ENCODE data around the gene MRAP.
"Not testable (repeated sequence)": the region's sequence is repeated elsewhere in the genome, so short reads cannot be mapped to it uniquely, and the experiment has no call there.

The MRAP gene

GRCh38 chr21:32298658-32299081, at the start of gene MRAP:
MRAP (plus strand) TSS chr21:32298855; CDS start chr21:32298972, 117 bp downstream.
- DNase-seq (ENCODE audit: low read depth in 2 of 2): no peak

DNA sequence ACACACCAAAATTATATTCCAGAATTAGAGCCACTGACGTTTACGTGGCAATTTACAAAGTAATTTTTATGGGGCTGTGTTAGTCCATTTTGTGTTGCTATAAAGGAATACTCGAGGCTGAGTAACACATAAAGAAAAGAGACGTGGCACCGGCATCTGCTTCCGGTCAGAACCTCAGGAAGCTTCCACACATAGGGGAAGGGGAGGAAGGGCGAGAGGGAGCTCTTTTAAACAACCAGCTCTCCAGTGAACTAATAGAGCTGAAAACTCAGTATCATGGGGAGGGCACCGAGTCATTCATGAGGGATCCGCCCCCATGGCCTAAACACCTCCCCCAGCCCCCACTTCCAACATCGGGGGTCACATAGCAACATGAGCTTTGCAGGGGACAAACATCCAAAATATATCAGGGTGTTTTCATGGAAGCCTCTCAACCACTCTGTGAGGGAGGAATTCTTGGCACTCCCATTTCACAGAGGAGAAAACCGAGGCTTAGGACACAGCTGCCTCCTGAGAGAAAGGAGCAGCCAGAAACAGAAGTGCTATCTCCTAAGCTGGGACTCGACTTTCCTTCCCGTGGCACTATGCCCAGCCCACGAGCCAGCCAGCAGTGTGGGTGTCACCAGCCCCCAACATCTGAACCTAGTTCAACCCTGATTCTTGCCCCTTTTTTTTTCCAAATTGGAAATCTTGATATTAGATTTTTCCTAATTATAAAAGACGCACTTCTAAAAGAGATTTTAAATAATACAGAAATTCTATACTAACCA, 49.0 kb upstream of the MRAP start:
- DNase-seq (ENCODE audit: low read depth in 2 of 2): no peak

DNA sequence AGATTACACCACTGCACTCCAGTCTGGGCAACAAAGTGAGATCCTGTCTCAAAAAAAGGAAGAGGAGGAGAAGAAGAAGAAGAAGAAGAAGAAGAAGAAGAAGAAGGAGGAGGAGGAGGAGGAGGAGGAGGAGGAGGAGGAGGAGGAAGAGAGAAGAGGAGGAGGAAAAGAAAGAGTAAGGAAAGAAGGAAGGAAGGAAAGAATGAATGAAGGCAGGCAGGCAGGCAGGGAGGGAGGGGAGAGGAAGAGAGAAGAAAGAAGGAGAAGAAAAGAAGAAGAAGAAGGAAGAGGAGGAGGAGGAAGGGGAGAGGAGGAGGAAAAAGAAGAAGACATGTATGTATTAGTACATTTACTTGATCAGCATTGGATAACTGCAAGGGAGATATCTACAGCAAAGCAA, 46.5 kb upstream of the MRAP start:
- no peak for DNase-seq (ENCODE audit: low read depth in 2 of 2)

GRCh38 chr21:32253215-32253641, 45.4 kb upstream of the MRAP start:
- DNase-seq (ENCODE audit: low read depth in 2 of 2): no peak

DNA sequence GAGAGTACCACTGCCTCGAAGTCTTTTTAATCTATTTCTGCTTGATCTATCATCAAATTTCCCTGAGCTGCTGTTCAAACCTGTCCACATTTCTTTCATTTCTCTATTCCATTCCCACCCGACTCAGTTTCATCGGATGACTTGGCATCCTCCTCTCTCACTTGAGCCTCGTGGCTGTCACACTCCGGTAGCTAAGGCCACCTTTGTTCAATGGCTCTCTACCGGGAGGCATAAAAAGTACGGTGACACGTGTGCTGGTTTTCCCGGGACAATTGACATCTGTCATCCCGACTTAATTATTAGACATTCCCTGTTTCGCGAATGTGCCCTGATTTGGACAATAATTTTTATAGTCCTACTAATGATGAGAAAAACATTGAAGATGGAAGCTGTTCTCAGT, 42.4 kb upstream of the MRAP start:
- no peak for DNase-seq (ENCODE audit: low read depth in 2 of 2)

DNA sequence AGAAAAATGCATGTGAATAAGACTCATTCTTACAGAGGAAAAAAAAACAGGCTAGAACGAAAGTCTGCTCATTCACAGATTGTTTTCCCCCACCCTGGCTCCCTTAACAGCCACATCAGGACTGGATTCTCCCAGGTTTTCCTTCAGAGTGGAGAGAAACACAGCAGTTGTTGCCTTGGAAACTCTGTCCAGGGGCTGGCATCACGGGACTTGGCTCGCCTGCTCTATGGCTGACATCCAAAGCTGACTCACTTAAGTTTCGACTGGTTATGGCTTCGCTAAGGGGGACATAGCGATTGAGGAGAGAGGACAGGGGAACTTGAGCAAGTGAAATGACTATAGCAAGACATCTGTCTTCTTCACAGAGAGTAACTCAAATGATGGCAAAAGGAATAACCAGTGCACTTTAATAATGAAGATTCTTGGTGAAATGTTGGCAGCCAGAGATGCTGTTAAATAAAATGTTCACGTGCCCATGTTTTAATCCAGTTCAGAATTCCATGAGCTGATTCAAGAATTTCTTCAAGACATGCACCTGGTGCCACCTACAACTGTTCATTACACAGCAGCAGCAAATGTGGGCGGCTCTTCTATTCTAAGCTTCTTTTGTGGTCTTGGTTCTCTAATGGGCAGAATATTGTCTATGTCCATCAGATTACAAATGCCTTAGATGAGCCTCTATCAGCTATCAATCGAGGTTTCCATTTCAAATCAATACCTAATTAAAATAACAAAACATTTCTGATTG, 41.6 kb upstream of the MRAP start:
- no peak for DNase-seq (ENCODE audit: low read depth in 2 of 2)

DNA sequence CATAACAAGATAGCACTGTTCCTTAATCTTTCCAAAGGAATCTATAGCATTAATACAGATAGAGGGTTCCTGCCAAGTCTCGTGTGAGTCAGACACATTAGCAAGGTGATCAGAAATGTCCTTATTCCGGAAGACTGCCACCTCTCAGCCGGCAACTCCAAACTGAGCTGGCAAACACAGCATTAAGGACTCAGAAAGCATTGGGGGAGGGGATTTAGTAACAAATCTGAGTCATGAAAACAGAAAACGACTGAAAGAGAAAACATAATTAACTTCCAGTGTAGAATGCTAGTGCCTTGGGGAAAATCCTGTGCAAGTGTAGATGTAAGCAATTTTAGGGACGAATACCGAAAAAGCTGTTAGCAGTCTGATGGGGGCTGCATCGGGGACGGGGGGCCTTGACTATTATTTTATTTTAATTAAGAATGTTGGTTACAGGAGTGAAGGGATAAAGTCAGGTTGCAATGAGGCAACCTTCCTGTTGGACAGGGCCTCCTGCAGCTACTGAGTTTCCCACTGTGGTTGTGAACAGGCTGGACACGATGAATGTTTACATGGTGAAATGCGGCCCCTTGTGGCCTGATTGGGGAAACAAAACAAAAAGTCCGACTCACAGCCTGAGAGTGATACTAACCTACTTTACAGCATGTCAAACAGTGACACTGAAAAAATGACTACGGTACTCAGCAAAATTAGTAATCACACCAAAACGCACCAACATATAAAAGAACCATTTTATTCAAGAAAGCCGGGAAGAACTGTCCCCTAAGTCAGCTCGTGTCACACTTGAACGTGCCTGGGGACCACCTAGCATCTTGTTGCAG, 40.5 kb upstream of the MRAP start:
- DNase-seq (ENCODE audit: low read depth in 2 of 2): peak; percentile 14 to 17

GRCh38 chr21:32258786-32259048, 39.9 kb upstream of the MRAP start:
- not testable (repeated sequence) for DNase-seq (ENCODE audit: low read depth in 2 of 2)

DNA sequence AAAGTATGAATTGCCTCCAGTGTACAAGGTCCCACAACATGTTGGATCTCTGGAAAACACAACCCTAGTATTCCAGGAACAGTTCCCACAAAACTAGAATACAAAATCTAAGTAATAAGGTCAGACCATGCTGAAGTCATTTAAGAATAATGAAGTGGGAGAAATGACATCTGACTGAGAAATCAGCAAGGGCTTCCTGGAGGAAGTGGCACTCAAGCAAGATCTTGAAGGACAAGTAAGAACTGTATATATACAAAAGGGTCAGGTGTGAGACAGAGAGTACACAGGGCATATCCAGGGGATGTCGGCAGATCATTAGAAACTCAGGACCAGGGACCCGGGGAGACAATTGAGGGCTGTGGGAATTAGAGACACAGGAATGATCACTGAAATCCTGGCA, 38.5 kb upstream of the MRAP start:
- no peak for DNase-seq (ENCODE audit: low read depth in 2 of 2)

DNA sequence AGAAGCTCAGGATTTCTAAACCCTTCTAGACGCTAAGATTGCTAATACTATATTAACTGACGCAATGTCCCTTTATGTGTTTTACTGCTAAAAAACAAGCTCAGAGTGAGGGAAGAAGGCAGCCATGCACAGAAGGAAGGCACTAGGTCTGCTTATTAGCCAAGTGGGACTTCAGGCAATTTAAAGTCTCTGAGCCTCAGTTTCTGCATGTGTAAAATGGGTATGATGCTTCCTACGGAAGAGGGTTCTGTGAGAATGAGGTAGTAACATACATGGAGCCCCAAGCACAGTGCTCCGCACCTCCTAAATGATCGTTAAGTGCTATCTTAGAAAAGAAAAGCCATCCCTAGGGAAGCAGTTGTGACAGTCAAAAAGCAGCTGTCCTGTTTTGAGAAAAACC, 36.7 kb upstream of the MRAP start:
- no peak for DNase-seq (ENCODE audit: low read depth in 2 of 2)

DNA sequence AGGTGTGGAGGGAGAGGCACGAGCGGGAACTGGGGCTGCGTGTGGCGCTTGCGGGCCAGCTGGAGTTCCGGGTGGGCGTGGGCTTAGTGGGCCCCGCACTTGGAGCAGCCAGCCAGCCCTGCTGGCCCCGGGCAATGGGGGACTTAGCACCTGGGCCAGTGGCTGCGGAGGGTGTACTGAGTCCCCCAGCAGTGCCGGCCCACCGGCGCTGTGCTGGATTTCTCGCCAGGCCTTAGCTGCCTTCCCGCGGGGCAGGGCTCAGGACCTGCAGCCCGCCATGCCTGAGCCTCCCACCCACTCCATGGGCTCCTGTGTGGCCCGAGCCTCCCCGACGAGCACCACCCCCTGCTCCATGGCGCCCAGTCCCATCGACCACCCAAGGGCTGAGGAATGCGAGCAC, 33.3 kb upstream of the MRAP start:
- not testable (repeated sequence) for DNase-seq (ENCODE audit: low read depth in 2 of 2)

GRCh38 chr21:32270748-32271147, 27.9 kb upstream of the MRAP start:
- DNase-seq (ENCODE audit: low read depth in 2 of 2): no peak

- no peak for DNase-seq (ENCODE audit: low read depth in 2 of 2)
These were observed 22.0 kb upstream of the MRAP start for GRCh38 chr21:32276671-32277070.

GRCh38 chr21:32278103-32278502, 20.6 kb upstream of the MRAP start:
- no peak for DNase-seq (ENCODE audit: low read depth in 2 of 2)

DNA sequence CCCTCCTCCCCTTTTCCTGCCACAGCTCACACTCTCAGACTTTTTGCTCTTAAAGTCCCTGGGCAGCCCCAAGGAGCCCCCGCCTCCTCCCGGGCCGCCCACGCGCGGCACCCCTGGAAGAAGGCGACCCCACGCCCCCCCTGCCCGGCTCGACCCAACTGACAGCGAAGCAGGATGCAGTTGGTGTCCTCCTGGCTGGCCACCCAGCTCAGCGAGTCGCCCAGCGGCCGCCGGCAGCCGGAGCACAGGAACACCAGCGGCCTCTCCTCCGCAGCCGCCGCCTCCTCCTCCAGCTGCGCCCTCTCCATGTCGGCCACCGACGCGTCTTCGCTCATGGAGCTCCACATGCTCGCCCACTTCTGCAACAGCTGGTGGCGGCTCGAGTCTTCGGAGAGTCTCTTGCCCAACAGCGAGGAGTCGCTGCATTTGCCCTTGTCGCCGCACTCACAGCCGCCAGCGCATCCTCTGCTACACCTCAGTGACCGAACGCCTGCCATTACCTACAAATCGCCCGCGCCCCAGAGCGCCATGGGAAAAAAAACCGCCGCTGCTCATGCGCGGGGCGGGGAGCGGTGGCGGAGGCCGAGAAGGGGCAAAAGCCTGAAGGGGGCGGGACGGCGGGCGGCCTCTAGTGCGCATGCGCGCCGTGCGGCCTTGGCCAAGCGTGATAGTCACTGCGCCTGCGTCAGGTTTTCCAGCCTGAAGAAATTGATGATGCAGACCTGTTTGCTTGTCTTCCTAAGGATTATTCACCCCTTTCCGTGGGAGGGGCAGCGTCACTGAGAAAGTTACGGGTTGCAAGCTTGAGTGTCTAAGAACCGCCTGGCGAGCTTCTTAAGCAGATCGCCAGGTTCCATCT, 19.9 kb upstream of the MRAP start, which contains the start of gene MIS18A:
MIS18A (minus strand) TSS at position 532 of the 859 bp plus-strand sequence; CDS start at position 497, 35 bp downstream.
- peak; percentile 98 for DNase-seq (ENCODE audit: low read depth in 2 of 2)

- DNase-seq (ENCODE audit: low read depth in 2 of 2): no peak
These were observed 19.3 kb upstream of the MRAP start for GRCh38 chr21:32279377-32279680.

DNA sequence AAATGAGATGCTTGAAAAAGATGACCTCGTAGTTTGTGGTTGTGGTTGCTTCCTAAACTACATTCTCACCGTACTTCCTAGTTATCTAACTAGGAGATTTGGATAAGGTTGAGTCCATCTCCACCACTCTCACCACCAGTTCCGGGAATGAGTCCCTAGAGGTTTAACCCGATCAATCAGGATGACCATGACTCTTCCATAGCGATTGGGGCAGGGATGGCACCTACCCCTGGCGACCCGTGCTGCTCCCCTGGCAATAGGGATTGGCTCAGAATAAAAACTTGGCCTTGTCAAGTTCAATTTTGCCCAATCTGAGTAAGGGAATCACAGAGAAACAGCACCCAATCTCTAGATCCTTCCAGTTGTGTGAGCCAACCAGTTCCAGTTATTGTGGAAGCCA, 17.1 kb upstream of the MRAP start:
- no peak for DNase-seq (ENCODE audit: low read depth in 2 of 2)

GRCh38 chr21:32282992-32283391, 15.7 kb upstream of the MRAP start:
- no peak for DNase-seq (ENCODE audit: low read depth in 2 of 2)

DNA sequence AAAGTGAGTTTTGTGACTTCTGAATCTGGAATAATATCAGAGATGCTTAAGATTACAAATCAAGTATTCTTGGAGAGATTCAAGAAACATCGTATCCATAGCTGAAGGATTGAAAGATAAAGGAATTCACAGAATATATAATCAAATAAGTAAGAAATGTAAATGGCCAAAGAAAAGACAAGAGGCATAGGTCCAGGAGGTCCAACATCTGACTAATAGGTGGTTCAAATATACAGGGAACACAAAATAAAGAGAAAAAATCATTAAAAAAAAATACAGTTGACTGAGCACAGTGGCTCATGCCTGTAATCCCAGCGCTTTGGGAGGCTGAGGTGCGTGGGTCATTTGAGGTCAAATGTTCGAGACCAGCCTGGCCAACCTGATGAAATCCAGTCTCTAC, 13.2 kb upstream of the MRAP start:
- DNase-seq (ENCODE audit: low read depth in 2 of 2): no peak

GRCh38 chr21:32297449-32297848, 1.2 kb upstream of the MRAP start:
- no peak for DNase-seq (ENCODE audit: low read depth in 2 of 2)

DNA sequence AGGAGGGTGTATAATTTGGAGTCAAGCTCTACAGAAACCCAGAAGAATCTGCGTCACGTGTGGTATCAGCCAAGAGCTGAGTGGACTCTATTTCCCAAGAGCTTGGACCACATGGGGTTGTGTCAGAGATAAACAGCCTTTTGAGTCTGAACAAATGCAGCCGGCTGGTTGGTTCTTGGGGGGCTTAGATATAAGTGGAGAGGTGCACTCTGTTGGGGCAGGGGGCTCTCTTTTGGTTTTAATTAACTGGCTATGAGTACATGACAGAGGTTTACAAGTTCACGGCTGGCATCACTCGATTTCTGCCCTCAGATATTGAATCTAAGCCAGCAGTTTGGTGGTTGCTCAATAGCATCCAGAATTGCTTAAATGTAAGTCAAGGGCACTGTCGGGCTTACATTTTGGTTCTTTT, 501 bp upstream of the MRAP start:
- DNase-seq (ENCODE audit: low read depth in 2 of 2): no peak

GRCh38 chr21:32299695-32300094, 1.0 kb downstream of the MRAP start:
- no peak for DNase-seq (ENCODE audit: low read depth in 2 of 2)

Measured in stimulated activated CD8-positive, alpha-beta memory T cell treated with anti-CD3 and anti-CD28 coated beads, Interleukin-2, amount 100 ng/mL, for 48 hours (primary cell).